Germinal center (tissue), 1 donor: ENCODE data around the gene NECTIN2.
"Not testable (repeated sequence)": the region's sequence is repeated elsewhere in the genome, so short reads cannot be mapped to it uniquely, and the experiment has no call there.

Experiments used
- DNase-seq: peaks from one replicate; pipeline ENCODE4 v3.0.0; 2012; ENCODE audit warnings: mixed read lengths, low spot score

NECTIN2 gene

DNA sequence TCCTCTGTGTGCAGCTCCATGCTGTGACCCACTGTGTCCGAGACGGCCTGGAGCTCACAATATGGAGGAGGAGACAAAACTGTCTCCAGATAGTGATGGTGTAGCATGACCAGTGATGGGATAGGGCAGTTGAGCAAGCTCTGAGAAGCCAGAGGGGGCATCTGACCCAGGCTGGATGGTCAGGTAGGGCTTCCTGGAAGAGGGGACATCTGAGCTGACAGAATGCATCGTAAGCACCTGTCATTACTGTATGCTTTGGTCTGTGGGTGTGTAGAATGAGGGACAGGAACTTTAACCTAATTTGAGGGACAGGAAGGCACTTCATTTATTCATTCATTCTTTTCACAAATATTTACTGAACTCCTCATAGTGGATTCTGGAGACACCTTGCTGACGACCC lies 38.5 kb downstream of the NECTIN2 start:
- DNase-seq: no peak

DNA sequence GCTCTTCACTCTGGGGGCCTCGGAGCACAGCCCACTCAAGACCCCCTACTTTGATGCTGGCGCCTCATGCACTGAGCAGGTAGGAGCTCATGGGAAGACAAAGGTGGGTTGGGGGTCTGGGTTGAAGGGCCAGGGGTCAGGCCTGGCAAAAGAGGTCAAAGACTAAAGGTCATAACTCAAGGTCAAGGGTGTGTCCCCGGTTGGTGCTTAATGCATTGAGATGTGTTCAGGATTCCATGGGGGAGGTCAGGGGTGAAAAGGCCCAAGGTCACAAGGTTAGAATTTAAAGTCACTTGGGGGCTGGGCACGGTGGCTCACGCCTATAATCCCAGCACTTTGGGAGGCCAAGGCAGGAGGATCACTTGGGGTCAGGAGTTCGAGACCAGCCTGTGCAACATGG lies 40.0 kb downstream of the NECTIN2 start:
- no peak for DNase-seq

GRCh38 chr19:44887648-44888047 lies 41.6 kb downstream of the NECTIN2 start:
- no peak for DNase-seq

GRCh38 chr19:44888335-44888734 lies 42.2 kb downstream of the NECTIN2 start:
- DNase-seq: not testable (repeated sequence)

GRCh38 chr19:44889830-44890365 lies 43.8 kb downstream of the NECTIN2 start:
- no peak for DNase-seq

DNA sequence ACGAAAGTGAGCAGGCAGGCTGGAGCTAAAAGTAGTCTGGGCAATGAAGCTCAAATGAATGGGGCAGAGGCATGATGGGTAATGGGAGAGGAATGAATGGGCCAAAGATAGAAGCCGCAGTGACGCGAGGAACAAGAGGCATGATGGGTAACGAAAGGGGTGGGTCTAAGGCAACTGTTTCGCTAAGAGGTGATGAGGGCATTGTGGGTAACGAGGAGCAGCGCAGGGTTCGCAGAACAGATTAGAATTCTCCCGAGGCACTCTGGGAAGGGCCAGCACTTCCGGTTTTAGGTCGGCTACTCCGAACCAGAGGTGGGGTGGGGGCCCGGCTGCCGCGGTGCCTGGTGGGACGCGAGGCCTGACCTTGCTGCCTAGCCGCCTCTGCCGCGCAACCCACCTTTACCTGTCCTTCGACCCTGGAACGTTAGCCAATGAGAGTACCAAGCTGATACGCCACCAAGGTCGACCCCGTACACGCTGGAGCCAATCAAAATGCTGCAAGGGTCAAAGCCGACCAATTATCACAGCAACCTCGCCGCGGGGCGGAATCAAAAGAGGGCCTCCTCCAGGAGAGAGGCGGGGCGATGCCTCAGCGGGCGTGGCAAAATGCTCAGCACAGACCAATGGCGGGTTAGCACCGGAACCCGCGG lies 44.4 kb downstream of the NECTIN2 start:
- peak; percentile 99 for DNase-seq

DNA sequence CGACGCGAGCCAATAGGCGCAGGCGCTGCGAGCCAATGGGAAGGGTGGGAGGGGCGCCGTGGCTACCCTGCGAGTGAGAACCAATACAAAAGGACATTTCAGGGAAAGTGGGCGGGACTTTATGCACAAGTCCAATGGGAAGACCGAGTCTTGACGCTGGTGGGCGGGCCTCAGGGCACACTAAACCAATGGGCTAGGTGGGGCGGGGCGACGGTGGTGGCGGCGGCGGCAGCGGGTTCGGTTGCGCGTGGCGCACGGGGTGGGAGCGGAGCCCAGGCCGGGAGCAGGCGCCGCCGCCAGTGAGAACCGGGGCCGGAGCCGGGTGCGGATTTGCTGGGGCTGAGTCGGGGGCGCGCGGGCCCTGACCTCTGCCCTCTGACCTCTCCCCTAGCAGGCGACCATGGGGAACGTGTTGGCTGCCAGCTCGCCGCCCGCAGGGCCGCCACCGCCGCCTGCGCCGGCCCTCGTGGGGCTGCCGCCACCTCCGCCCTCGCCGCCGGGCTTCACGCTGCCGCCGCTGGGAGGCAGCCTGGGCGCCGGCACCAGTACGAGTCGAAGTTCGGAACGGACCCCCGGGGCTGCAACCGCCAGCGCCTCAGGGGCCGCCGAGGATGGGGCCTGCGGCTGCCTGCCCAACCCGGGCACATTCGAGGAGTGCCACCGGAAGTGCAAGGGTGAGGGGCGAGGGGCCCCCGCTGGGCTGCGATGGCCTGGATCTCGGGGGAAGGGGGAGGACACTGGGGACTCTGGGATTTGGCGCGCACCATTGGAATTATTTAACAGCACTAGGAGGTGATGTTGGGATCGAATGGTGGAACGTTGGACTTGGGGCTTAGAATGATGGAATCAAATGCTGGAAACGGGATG lies 45.2 kb downstream of the NECTIN2 start, which contains the start of gene TOMM40:
Gene TOMM40 (plus strand): TSS at position 239 of the 867 bp plus-strand sequence. CDS start 162 bp downstream, at position 401.
- DNase-seq: no peak

- DNase-seq: no peak
Measured at GRCh38 chr19:44892932-44893331, 46.8 kb downstream of the NECTIN2 start.

GRCh38 chr19:44893332-44894051 lies 47.4 kb downstream of the NECTIN2 start:
- DNase-seq: no peak

DNA sequence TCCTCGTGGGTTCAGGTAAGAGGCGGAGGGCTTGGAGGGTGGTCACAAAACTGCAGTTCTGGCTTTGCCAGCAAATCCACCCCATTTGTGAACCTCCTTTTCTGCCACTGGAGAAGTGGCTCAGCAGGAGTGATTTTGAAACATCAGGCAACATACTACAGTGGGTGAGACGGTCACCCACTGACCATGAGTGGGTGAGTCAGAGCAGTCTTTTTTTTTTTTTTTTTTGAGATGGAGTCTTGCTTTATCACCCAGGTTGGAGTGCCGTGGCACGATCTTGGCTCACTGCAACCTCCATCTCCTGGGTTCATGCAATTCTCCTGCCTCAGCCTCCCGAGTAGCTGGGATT lies 47.9 kb downstream of the NECTIN2 start:
- no peak for DNase-seq

GRCh38 chr19:44894946-44895345 lies 48.8 kb downstream of the NECTIN2 start:
- no peak for DNase-seq

DNA sequence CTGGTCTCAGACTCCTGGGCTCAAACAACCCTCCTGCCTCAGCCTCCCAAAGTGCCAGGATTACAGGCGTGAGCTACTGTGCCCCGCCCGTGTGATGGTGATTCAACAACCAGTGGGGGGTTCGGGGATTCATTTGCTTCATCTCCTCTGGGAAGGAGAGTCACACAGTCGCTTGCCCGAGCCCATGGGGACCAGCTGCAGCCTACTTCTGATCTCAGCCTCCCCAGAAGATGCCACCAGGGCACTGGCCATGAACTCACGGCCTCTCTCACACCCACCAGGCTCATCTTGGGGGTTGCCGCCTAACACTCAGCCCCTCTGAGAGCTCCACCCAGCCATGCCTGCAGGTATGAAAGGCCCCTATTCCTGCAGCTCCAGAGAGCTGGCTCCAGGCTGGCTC lies 51.7 kb downstream of the NECTIN2 start:
- no peak for DNase-seq

GRCh38 chr19:44900328-44901244 lies 54.5 kb downstream of the NECTIN2 start:
- DNase-seq: no peak

DNA sequence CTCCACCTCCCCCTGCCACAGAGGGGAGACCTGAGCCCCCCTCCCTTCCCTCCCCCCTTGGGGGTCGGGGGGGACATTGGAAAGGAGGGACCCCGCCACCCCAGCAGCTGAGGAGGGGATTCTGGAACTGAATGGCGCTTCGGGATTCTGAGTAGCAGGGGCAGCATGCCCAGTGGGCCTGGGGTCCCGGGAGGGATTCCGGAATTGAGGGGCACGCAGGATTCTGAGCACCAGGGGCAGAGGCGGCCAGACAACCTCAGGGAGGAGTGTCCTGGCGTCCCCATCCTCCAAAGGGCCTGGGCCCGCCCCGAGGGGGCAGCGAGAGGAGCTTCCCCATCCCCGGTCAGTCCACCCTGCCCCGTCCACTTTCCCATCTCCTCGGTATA lies 57.1 kb downstream of the NECTIN2 start:
- DNase-seq: no peak

- DNase-seq: peak; percentile 71
Measured at GRCh38 chr19:44903602-44904425, 57.7 kb downstream of the NECTIN2 start.

DNA sequence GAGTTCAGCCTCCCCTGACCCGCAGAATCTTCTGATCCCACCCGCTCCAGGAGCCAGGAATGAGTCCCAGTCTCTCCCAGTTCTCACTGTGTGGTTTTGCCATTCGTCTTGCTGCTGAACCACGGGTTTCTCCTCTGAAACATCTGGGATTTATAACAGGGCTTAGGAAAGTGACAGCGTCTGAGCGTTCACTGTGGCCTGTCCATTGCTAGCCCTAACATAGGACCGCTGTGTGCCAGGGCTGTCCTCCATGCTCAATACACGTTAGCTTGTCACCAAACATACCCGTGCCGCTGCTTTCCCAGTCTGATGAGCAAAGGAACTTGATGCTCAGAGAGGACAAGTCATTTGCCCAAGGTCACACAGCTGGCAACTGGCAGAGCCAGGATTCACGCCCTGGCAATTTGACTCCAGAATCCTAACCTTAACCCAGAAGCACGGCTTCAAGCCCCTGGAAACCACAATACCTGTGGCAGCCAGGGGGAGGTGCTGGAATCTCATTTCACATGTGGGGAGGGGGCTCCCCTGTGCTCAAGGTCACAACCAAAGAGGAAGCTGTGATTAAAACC lies 58.4 kb downstream of the NECTIN2 start:
- DNase-seq: no peak

DNA sequence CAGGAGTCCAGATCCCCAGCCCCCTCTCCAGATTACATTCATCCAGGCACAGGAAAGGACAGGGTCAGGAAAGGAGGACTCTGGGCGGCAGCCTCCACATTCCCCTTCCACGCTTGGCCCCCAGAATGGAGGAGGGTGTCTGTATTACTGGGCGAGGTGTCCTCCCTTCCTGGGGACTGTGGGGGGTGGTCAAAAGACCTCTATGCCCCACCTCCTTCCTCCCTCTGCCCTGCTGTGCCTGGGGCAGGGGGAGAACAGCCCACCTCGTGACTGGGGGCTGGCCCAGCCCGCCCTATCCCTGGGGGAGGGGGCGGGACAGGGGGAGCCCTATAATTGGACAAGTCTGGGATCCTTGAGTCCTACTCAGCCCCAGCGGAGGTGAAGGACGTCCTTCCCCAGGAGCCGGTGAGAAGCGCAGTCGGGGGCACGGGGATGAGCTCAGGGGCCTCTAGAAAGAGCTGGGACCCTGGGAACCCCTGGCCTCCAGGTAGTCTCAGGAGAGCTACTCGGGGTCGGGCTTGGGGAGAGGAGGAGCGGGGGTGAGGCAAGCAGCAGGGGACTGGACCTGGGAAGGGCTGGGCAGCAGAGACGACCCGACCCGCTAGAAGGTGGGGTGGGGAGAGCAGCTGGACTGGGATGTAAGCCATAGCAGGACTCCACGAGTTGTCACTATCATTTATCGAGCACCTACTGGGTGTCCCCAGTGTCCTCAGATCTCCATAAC lies 59.5 kb downstream of the NECTIN2 start, which contains the start of gene APOE:
Gene APOE (plus strand): TSS at position 360 of the 724 bp plus-strand sequence. CDS start 829 bp downstream, outside the sequence.
- no peak for DNase-seq

- DNase-seq: no peak
Measured at GRCh38 chr19:44907613-44908012, 61.5 kb downstream of the NECTIN2 start.

GRCh38 chr19:44908074-44908835 lies 62.2 kb downstream of the NECTIN2 start:
- no peak for DNase-seq
